Measurements from ENCODE around the gene CPD. TPM values are rescaled to one million over a fixed set of nuclear protein-coding genes. Genes with fewer than 3 reads are reported as not detected.
"Not testable (repeated sequence)": the region's sequence is repeated elsewhere in the genome, so short reads cannot be mapped to it uniquely, and the experiment has no call there.

CPD gene
- total RNA-seq, 1 experiment from 2014 or later, result 38.0 TPM

- Histone ChIP-seq H3K27ac (ENCODE audit: low read depth, low read length, poor library complexity, severe bottlenecking) (no peak overlapping the region), H3K9me3 (ENCODE audit: low read depth, low read length, poor library complexity, severe bottlenecking) (no peaks in the 10 kb centered on the region), H3K27me3 (replicated peaks; ENCODE audit: insufficient read depth, low read depth, low read length, poor library complexity) (no peaks in the 10 kb centered on the region), H3K4me3 (ENCODE audit: low read depth, low read length, poor library complexity, severe bottlenecking) (no peak overlapping the region), H3K4me1 (ENCODE audit: insufficient read depth, low read length, poor library complexity, severe bottlenecking) (no peaks in the 10 kb centered on the region), H3K36me3 (ENCODE audit: insufficient read depth, low read length, poor library complexity, severe bottlenecking) (peaks cover 19% of the 10 kb centered on the region)
- ChIA-PET CTCF (no interaction called here), POLR2A (ENCODE audit: low non-redundant PET) (no interaction called here)
- TF ChIP-seq EZH2 (IDR thresholded peaks at IDR 0.05; ENCODE audit: borderline replicate concordance, low read depth, low read length, poor library complexity, severe bottlenecking) (no peak), CTCF (conservative IDR thresholded peaks at IDR 0.05; ENCODE audit: low read depth, low read length) (no peak)
- DNase-seq (ENCODE audit: low spot score), result no peak
- intact Hi-C loops (cut with micrococcal nuclease; ENCODE audit: unreplicated experiment), result no loop called here
- no TSS peak for BruUV-seq (replicated peaks)
Measured at GRCh38 chr17:30458371-30458770, 79.6 kb downstream of the CPD start.

GRCh38 chr17:30458797-30459413 is 80.2 kb downstream of the CPD start:
- BruUV-seq (replicated peaks); CTCF ChIA-PET; H3K4me3 ChIP-seq (ENCODE audit: low read depth, low read length, poor library complexity, severe bottlenecking); H3K27ac ChIP-seq (ENCODE audit: low read depth, low read length, poor library complexity, severe bottlenecking); H3K4me1 ChIP-seq (ENCODE audit: insufficient read depth, low read length, poor library complexity, severe bottlenecking); intact Hi-C loops (cut with micrococcal nuclease; ENCODE audit: unreplicated experiment); DNase-seq (ENCODE audit: low spot score); POLR2A ChIA-PET (ENCODE audit: low non-redundant PET); H3K27me3 ChIP-seq (replicated peaks; ENCODE audit: insufficient read depth, low read depth, low read length, poor library complexity); H3K9me3 ChIP-seq (ENCODE audit: low read depth, low read length, poor library complexity, severe bottlenecking): not testable (repeated sequence)
- H3K36me3 ChIP-seq (ENCODE audit: insufficient read depth, low read length, poor library complexity, severe bottlenecking), result peaks cover 19% of the 10 kb centered on the region

GRCh38 chr17:30468465-30468864 is 89.7 kb downstream of the CPD start:
- Histone ChIP-seq H3K9me3 (ENCODE audit: low read depth, low read length, poor library complexity, severe bottlenecking) (no peaks in the 10 kb centered on the region), H3K4me1 (ENCODE audit: insufficient read depth, low read length, poor library complexity, severe bottlenecking) (no peaks in the 10 kb centered on the region), H3K36me3 (ENCODE audit: insufficient read depth, low read length, poor library complexity, severe bottlenecking) (no peaks in the 10 kb centered on the region), H3K27ac (ENCODE audit: low read depth, low read length, poor library complexity, severe bottlenecking) (no peak overlapping the region), H3K4me3 (ENCODE audit: low read depth, low read length, poor library complexity, severe bottlenecking) (no peak overlapping the region), H3K27me3 (replicated peaks; ENCODE audit: insufficient read depth, low read depth, low read length, poor library complexity) (no peaks in the 10 kb centered on the region)
- CTCF ChIA-PET, result no interaction called here
- no peak for DNase-seq (ENCODE audit: low spot score)
- intact Hi-C loops (cut with micrococcal nuclease; ENCODE audit: unreplicated experiment), result no loop called here
- no TSS peak for BruUV-seq (replicated peaks)
- POLR2A ChIA-PET (ENCODE audit: low non-redundant PET), result no interaction called here
- TF ChIP-seq EZH2 (IDR thresholded peaks at IDR 0.05; ENCODE audit: borderline replicate concordance, low read depth, low read length, poor library complexity, severe bottlenecking), result no peak
- no peak for TF ChIP-seq CTCF (conservative IDR thresholded peaks at IDR 0.05; ENCODE audit: low read depth, low read length)

GRCh38 chr17:30472238-30472890 is 93.6 kb downstream of the CPD start:
- no peak overlapping the region for H3K27ac ChIP-seq (ENCODE audit: low read depth, low read length, poor library complexity, severe bottlenecking)

More at GRCh38 chr17:30472238-30472890, 93.6 kb downstream of the CPD start:
- POLR2A ChIA-PET (ENCODE audit: low non-redundant PET), result no interaction called here
- Histone ChIP-seq H3K9me3 (ENCODE audit: low read depth, low read length, poor library complexity, severe bottlenecking) (no peaks in the 10 kb centered on the region), H3K36me3 (ENCODE audit: insufficient read depth, low read length, poor library complexity, severe bottlenecking) (no peaks in the 10 kb centered on the region), H3K27me3 (replicated peaks; ENCODE audit: insufficient read depth, low read depth, low read length, poor library complexity) (no peaks in the 10 kb centered on the region), H3K4me3 (ENCODE audit: low read depth, low read length, poor library complexity, severe bottlenecking) (no peak overlapping the region), H3K4me1 (ENCODE audit: insufficient read depth, low read length, poor library complexity, severe bottlenecking) (no peaks in the 10 kb centered on the region)
- TF ChIP-seq CTCF (conservative IDR thresholded peaks at IDR 0.05; ENCODE audit: low read depth, low read length), result no peak
- TF ChIP-seq EZH2 (IDR thresholded peaks at IDR 0.05; ENCODE audit: borderline replicate concordance, low read depth, low read length, poor library complexity, severe bottlenecking), result no peak
- intact Hi-C loops (cut with micrococcal nuclease; ENCODE audit: unreplicated experiment), result loop anchor here (10.0 kb wide), 2 partner anchors 242 to 352 kb away; partner anchors contain the start of gene CRLF3
- DNase-seq (ENCODE audit: low spot score), result no peak
- no TSS peak for BruUV-seq (replicated peaks)
- CTCF ChIA-PET, result no interaction called here
